ENCODE results near the gene FER1L5.
"Not testable (repeated sequence)": the region's sequence is repeated elsewhere in the genome, so short reads cannot be mapped to it uniquely, and the experiment has no call there.

Gene FER1L5

GRCh38 chr2:96637385-96638143 lies 5.0 kb upstream of the FER1L5 start:
- DNase-seq: peak; percentile 93

DNA sequence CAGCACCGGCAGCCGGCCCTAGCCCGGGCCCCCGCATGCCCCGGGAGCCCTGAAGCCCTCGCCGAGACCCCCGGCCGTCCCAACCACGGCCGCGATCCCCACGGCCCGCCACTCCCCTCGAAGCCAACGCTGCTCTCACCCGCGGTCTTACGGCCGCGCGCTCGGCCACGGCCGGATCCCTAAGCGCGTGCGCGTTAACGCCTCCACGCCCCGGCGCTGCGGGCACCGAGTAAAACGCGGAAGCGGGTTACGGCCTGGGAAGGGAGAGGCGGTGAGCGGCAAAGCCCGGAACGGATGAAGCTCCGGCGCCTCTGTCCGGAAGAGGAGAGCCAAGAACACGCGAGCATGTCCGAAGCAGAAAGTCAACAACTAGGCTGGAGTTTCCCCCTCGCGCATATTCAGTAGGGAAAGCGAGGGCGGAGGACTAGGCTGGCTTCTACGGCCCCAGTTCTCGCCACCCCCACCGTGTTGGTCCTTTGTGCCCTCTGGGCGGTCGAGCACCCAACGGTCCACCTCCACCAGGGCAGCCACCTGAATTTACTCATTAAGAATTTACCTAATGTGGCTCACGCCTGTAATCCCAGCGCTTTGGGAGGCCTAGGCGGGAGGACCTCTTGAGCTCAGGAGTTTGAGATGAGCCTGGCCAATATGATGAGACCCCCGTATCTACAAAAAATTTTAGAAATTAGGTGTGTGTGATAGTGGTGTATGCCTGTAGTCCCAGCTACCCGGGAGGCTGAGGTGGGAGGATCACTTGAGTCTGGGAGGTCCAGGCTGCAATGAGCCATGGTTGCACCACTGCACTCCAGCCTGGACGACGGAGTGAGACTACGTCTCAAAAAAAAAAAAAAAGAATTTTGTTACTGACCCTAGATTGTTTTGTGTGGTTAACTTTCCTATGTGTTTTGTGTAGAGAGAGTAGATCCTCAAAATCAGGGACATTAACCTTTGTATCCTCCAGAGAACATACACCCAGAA lies 4.1 kb upstream of the FER1L5 start, which contains the start of gene KANSL3:
KANSL3 (minus strand) TSS at position 169 of the 978 bp plus-strand sequence. CDS start 1,177 bp downstream, outside the sequence.
- DNase-seq: peak; percentile 92

GRCh38 chr2:96647681-96648080 lies 5.1 kb downstream of the FER1L5 start:
- no peak for DNase-seq

GRCh38 chr2:96648306-96648930 lies 5.9 kb downstream of the FER1L5 start:
- DNase-seq: no peak

DNA sequence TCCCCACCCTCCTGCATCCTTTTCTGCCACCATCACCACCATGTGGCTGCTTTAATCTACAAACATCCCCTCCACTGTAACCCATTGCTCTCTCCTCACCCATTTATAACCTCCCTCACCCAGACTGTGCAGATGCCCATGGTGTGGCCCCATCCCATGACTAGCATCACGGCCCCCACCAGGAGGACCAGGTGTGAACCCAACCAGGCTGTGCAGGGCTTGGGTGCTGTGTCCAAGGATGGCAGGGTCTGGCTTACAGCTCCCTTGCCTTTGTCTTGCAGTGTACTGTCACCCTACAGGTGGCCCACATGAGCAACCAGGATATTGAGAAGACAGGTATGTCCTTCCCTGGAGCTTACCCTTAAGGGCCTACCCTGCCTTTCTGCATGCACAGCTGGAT lies 6.8 kb downstream of the FER1L5 start:
- DNase-seq: no peak

GRCh38 chr2:96651793-96652192 lies 9.2 kb downstream of the FER1L5 start:
- DNase-seq: no peak

- DNase-seq: not testable (repeated sequence)
Observed at GRCh38 chr2:96654791-96655190, 12.2 kb downstream of the FER1L5 start.

DNA sequence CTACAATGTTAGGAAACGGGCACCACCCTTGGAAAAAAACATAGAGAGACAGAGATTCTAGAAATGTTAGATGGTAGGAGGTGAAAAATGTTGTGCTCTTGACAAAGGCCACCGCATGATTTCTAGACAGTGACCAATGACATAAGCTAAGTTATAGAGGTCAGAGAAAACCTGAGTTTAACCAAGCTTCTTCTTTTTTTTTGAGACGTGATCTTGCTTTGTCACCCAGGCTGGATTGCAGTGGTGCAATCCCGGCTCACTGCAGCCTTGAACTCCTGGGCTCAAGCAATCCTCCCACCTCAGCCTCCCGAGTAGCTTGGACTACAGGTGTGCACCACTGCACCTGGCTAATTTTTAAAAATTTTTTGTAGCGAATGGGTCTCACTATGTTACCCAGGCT lies 13.0 kb downstream of the FER1L5 start:
- no peak for DNase-seq

DNA sequence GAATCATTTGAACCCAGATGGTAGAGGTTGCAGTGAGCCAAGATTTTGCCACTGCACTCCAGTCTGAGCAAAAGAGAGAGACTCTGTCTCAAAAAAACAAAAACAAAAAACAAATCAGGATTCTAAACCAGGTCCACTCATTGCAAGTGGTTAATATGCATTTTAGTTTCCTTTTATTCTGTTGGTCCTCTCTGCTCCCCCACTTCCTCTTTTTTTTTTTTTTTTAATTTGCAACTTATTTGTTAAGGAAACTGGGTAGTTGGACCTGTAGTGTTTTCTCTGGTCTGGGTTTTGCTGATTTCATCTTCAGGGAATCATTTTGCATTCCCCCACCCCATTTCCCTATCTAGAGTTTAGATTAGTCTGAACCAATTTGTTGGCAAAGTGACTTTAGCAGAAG lies 14.0 kb downstream of the FER1L5 start:
- no peak for DNase-seq

DNA sequence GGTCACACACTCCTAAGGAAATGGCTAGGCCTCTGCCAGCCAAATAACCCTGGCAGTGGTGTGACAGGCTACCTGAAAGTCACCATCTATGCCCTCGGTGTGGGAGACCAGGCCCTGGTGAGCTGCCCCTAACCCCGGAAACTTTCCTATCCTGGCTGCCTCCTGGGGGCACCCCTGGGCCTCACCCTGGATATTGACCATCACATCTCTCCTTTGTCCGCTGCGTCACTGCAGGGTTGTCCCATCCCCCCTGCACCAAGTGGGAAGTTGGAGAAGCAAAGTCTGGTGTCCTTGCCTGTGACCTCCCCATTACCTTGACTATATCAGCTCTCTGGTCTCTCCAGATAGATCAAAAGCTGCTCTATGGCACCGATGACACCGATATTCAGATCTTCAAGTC lies 18.8 kb downstream of the FER1L5 start:
- no peak for DNase-seq

- no peak for DNase-seq
Observed at GRCh38 chr2:96662360-96662759, 19.8 kb downstream of the FER1L5 start.

DNA sequence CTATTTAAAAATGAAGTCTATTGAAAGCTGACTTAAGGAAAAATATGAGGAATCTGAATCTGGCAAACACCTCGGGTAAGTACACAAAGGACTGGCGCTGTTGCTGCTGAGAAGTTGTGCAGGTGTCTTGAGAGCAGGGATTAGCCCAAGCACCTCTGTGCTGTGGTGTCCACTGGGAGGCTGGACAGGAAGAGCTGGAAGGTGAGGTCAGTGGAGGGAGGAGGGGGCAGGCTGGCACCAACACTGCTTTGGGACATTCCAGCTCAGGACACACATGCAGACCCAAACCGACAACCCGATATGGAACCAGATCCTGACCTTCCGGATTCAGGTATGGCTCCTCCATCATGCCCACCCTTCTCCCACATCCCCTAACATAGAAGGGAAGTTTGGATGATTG lies 20.6 kb downstream of the FER1L5 start:
- no peak for DNase-seq

DNA sequence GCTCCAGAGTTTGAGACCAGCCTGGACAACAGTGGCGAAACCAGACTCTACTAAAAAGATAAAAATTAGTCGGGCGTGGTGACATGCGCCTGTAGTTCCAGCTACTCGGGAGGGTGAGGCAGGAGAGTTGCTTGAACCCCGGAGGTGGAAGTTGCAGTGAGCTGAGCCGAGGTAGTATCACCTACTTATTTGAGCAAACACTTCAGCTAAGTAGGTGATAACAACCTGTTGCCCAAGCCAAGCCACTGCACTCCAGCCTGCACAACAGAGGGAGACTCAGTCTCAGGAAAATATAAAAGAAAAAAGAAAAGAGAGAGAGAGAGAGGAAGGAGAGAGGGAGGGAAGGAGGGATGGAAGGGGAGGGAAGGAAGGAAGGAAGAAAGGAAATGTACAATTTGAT lies 21.3 kb downstream of the FER1L5 start:
- DNase-seq: no peak

DNA sequence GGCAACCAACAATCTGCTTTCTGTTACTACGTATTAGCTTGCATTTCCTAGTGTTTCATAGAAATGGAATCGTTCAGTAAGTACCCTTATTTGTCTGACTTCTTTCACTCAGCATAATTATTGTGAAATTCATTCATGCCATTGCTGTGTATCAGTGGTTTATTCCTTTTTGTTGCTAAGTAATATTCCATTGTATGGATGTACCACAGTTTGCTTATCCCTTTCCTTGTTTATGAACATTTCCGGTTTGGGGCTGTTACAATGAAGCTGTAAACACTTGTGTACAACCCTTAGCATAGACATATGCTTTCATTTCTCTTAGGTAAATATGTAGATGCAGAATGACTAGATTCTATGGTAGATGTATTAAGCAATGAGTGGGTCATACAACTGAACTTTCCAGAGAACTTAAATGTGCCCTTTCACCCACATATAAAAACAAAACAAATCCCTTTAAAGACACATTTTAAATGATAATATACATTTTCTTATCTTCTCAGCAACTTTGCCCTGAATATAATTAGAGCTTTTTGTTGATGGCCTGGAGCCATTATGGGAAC lies 21.9 kb downstream of the FER1L5 start:
- no peak for DNase-seq

DNA sequence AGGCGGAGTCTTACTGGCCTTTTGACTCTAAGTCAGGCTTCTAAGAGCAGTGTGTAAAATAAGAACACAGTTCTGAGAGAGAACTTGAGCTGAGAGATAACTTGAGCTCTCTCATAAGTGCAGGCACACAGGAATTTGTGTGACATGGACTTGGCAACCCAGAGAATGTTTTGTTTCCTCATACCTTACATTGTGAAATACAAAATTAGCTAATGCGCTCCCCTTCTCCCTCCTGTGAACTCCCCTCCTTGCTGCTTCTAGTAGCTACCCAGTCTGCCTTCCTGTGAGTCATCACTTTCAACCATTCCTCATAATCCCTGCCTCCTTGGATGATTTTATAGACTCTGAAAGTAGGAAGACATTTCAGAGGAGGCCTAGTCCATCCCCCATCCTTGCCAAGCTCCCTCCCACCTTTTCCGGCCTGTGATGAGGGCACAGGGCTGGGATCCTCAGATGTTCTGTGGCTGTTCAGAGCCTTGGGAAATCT lies 22.6 kb downstream of the FER1L5 start:
- DNase-seq: peak; percentile 98

GRCh38 chr2:96665717-96666116 lies 23.2 kb downstream of the FER1L5 start:
- not testable (repeated sequence) for DNase-seq

GRCh38 chr2:96668771-96669170 lies 26.2 kb downstream of the FER1L5 start:
- DNase-seq: no peak

- DNase-seq: no peak
Observed at GRCh38 chr2:96669539-96670215, 27.1 kb downstream of the FER1L5 start.

DNA sequence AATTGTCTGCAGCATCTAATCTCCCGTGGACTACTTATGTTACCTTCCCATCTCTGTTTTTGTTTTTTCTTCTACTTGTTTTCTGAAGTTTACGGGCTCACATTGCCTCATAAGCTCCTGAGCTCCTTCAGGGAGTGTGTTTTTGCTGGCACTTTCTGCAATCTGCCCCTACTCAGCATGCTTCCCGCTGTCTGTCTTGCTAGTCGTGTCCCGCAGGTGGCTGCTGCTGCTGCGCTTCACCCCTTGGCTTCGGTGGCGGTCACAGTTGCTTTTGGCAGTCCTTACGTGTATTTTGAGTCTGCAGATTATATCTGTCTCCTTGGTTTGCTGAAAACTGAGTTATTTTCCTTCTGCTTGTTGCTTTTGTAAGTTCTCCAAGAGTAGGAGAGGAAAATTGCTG lies 37.3 kb downstream of the FER1L5 start:
- no peak for DNase-seq

DNA sequence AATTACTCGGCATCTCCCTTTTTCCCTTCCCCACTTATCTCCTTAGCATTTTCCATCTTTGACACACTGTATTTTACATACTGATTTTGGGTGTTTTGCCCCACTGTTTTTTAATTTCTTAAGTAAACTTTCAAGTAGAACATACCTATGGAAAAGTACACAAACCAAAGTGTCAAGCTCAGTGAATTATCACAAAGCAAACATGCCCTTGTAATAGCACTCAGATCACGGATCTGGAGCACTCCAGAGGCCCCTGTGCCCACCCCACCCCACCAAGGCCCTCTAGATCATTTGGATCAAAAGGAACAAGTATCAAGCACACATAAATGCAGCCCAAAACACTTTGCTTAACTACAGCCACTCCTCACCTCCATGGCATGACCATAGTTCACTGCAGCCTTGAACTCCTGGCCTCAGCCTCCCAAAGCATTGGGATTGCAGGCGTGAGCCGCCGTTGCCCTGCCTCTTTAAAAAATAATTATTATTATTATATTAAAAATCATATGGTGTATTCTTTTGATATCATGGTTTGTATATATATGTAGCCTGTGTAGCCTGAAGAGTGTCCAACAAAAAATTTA lies 38.1 kb downstream of the FER1L5 start:
- no peak for DNase-seq

GRCh38 chr2:96681540-96681939 lies 39.0 kb downstream of the FER1L5 start:
- no peak for DNase-seq

DNA sequence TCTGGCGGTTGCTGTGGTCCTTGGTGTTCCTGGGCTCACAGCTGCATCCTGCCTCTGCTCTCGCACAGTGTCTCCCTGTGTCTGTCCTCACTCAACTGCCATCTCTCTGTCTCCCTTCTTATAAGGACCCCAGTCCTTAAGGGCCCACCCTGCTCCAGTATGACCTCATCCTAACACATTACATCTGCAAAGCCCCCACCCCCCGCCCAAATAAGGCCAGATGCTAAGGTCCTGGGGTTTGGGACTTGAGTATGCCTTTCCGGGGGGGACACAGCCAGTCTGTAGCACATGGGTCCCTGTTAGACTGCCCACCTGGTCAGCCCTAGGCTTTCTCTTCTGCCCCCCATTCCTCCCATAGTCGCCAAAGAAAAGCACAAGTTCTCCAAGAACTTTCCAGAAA lies 40.7 kb downstream of the FER1L5 start:
- no peak for DNase-seq

Measured in fibroblast of skin of right biceps (primary cell).